H1 (cell line): ENCODE measurements around the gene SLIT3. TPM values are rescaled to one million over a fixed set of nuclear protein-coding genes. Genes with fewer than 3 reads are reported as not detected.

Experiments
- FOSL1 ChIP-seq: IDR thresholded peaks from 2 replicates; pipeline ENCODE4 v1.6.1; 2011; ENCODE audit warnings: mild to moderate bottlenecking, low read depth, low read length, moderate library complexity; ENCODE audit not compliant: insufficient read depth
- JUN ChIP-seq: IDR thresholded peaks from 2 replicates; pipeline ENCODE4 v1.6.1; 2011; ENCODE audit warnings: low read depth, mild to moderate bottlenecking, improper control_type of control experiment, low read length
- RBBP5 ChIP-seq: IDR thresholded peaks from 2 replicates; pipeline ENCODE4 v1.7.1; 2012; ENCODE audit warnings: low read depth, mild to moderate bottlenecking, inconsistent platforms, low read length, moderate library complexity, borderline replicate concordance
- RFX5 ChIP-seq: IDR thresholded peaks from 2 replicates; pipeline ENCODE4 v1.6.1; 2011; ENCODE audit warnings: low read depth, low read length, improper control_type of control experiment, borderline replicate concordance
- polyA plus RNA-seq, 7 experiments: library from polyadenylated mRNA; depleted of rRNA in 3 of 7; stranded (reverse) in 5 of 7; unstranded in 2 of 7; fragments of >200 nt in 5 of 7; fragments of 200-250 nt in 2 of 7; gene quantifications; 1 replicate in 5 of 7; 2 replicates in 1 of 7; 4 replicates in 1 of 7; pipeline versions ENCODE4 v1.2.1 to v1.2.3, GENCODE V29; 2011 to 2013; ENCODE audit warnings: missing spikeins in 2 of 7, mixed read lengths in 2 of 7
- total RNA-seq: library from RNA; stranded (reverse); fragmentation: NEBNext Ultra II Directional; extraction: Animal tissue kit (Norgen Biotek cat#: 25700); gene quantifications from 2 replicates; pipeline ENCODE4 v1.2.1, GENCODE V29; 2021

SLIT3 gene
- total and polyA plus RNA-seq, 2 of the 8 experiments (the other 6 are each of a cell fraction or from before 2014, with no cell fraction given), result 1.1 to 1.2 TPM

DNA sequence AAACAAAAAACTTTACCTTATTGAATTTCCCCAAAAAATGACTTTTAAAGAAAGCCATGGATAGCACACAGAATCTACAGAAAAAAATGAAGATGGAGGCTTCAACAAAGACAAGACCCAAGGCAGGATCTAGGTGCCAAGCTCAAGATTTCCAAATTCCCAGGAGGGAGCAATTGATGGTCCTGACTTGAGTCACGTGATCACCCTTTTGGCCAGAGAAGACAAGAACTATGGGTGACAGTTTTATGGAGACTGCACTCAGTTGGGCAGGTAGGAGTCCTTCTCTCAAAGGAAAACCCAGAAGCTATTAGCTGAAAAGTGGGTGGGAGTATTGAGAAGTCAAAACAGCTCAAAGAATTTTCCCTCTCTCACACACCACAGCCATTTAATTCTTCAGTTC lies 3.2 kb upstream of the SLIT3 start (continued):
- TF ChIP-seq FOSL1, result no peak
- no peak for TF ChIP-seq RBBP5
- TF ChIP-seq JUN, result no peak
- TF ChIP-seq RFX5, result no peak
